H1 (cell line): ENCODE results near the gene ATP1A3. TPM values are rescaled to one million over a fixed set of nuclear protein-coding genes. Genes with fewer than 3 reads are reported as not detected.

Experiments used
- CTCF ChIA-PET: fragments of 300-600 bp; sonication (Branson Sonifier 250); formaldehyde crosslinking; loops from one replicate; lab custom pipeline; 2021; ENCODE audit not compliant: partially characterized antibody; lab: Charles Lee
- POLR2A ChIA-PET: fragments of 300-600 bp; sonication (Branson Sonifier 250); formaldehyde crosslinking; loops from one replicate; lab custom pipeline; 2021; ENCODE audit warnings: inconsistent platforms; ENCODE audit not compliant: partially characterized antibody; lab: Charles Lee
- DNase-seq, 2 experiments: peaks; one replicate each; pipeline versions ENCODE4 v3.0.0 to v3.0.0-alpha.2; 2010 to 2022; ENCODE audit warnings: low spot score in 2 of 2, low read depth in 1 of 2, mixed read lengths in 1 of 2
- FAIRE-seq: peaks from 2 replicates; lab custom pipeline; 2011; peaks lifted over from hg19 to GRCh38; lab: Jason Lieb, UNC
- H2AFZ ChIP-seq: 2 replicates; pipeline ENCODE4 v1.8.1; 2012; ENCODE audit warnings: low read length, inconsistent platforms
- H2AK5ac ChIP-seq: 2 replicates; pipeline ENCODE4 v1.6.1; 2013; ENCODE audit warnings: low read depth, low read length
- H2BK120ac ChIP-seq: replicated peaks from 2 replicates; pipeline ENCODE3; 2013; ENCODE audit warnings: low read depth, low read length, inconsistent platforms
- H2BK12ac ChIP-seq: 2 replicates; pipeline ENCODE4 v1.6.1; 2013; ENCODE audit warnings: low read depth, low read length
- H2BK15ac ChIP-seq: 2 replicates; pipeline ENCODE4 v1.6.1; 2013; ENCODE audit warnings: low read length
- H2BK20ac ChIP-seq: 2 replicates; pipeline ENCODE4 v1.6.1; 2013; ENCODE audit warnings: low read length
- H2BK5ac ChIP-seq: 2 replicates; pipeline ENCODE4 v1.6.1; 2013; ENCODE audit warnings: low read depth, low read length
- H3K14ac ChIP-seq: 2 replicates; pipeline ENCODE4 v1.6.1; 2013; ENCODE audit warnings: inconsistent platforms; ENCODE audit not compliant: insufficient read length
- H3K18ac ChIP-seq: 2 replicates; pipeline ENCODE4 v1.6.1; 2013; ENCODE audit warnings: low read length; ENCODE audit errors: extremely low read depth
- H3K23ac ChIP-seq: 2 replicates; pipeline ENCODE4 v1.6.1; 2013; ENCODE audit warnings: inconsistent platforms; ENCODE audit not compliant: insufficient read length
- H3K23me2 ChIP-seq: 2 replicates; pipeline ENCODE4 v1.6.1; 2013; ENCODE audit warnings: low read depth, low read length
- H3K27ac ChIP-seq: 2 replicates; pipeline ENCODE4 v1.6.1; 2011; ENCODE audit warnings: low read depth, low read length, inconsistent platforms
- H3K27me3 ChIP-seq, 4 experiments: replicated peaks in 1 of 4; 1 replicate in 1 of 4; 2 replicates in 3 of 4; pipeline versions ENCODE4 v1.6.1 to v1.8.1; 2011 to 2013; ENCODE audit warnings: low read length in 3 of 4, mild to moderate bottlenecking in 3 of 4, inconsistent platforms in 2 of 4, mixed read lengths in 2 of 4, moderate library complexity in 1 of 4; ENCODE audit not compliant: control insufficient read depth in 3 of 4, insufficient read depth in 3 of 4; ENCODE audit errors: extremely low read depth in 1 of 4
- H3K36me3 ChIP-seq, 4 experiments: 2 replicates each; pipeline versions ENCODE4 v1.6.1 to v1.8.1; 2011 to 2013; ENCODE audit warnings: mild to moderate bottlenecking in 4 of 4, low read length in 3 of 4, moderate library complexity in 2 of 4, control low read depth in 1 of 4, inconsistent platforms in 1 of 4; ENCODE audit not compliant: insufficient read depth in 4 of 4, control insufficient read depth in 2 of 4
- H3K4ac ChIP-seq: replicated peaks from 2 replicates; pipeline ENCODE3; 2013; ENCODE audit warnings: low read length, low read depth, mixed read lengths, inconsistent platforms; ENCODE audit not compliant: insufficient read length
- H3K4me1 ChIP-seq, 4 experiments: replicated peaks in 1 of 4; 1 replicate in 1 of 4; 2 replicates in 3 of 4; pipeline versions ENCODE4 v1.6.1 to v1.8.1; 2011 to 2013; ENCODE audit warnings: low read length in 3 of 4, inconsistent platforms in 2 of 4, mixed read lengths in 1 of 4; ENCODE audit not compliant: insufficient read depth in 4 of 4, control insufficient read depth in 3 of 4
- H3K4me2 ChIP-seq, 2 experiments: 2 replicates each; pipeline versions ENCODE4 v1.6.1 to v1.8.1; 2011 to 2013; ENCODE audit warnings: low read depth in 2 of 2, low read length in 2 of 2, control low read depth in 1 of 2, inconsistent platforms in 1 of 2, mild to moderate bottlenecking in 1 of 2; ENCODE audit not compliant: insufficient read depth in 1 of 2
- H3K4me3 ChIP-seq, 4 experiments: fragments of 200-600, 300-600 bp in 1 of 4; sonication (generic), shearing (Covaris generic), sonication (Bioruptor Twin) in 1 of 4; 2 replicates each; pipeline versions ENCODE4 v1.5.1 to v1.8.1; 2011 to 2016; ENCODE audit warnings: low read length in 4 of 4, low read depth in 3 of 4, control low read depth in 2 of 4, inconsistent platforms in 2 of 4, mild to moderate bottlenecking in 2 of 4, mixed read lengths in 1 of 4, moderate library complexity in 1 of 4; ENCODE audit not compliant: insufficient read depth in 2 of 4; ENCODE audit errors: extremely low read depth in 1 of 4
- H3K56ac ChIP-seq: replicated peaks from 2 replicates; pipeline ENCODE3; 2013; ENCODE audit warnings: low read depth, mild to moderate bottlenecking, mixed read lengths, low read length, inconsistent platforms; ENCODE audit not compliant: insufficient read length
- H3K79me1 ChIP-seq: 2 replicates; pipeline ENCODE4 v1.6.1; 2013; ENCODE audit warnings: low read depth, low read length, control low read depth
- H3K79me2 ChIP-seq, 2 experiments: 2 replicates each; pipeline versions ENCODE4 v1.6.1 to v1.8.1; 2012 to 2013; ENCODE audit warnings: low read length in 2 of 2, mild to moderate bottlenecking in 2 of 2, inconsistent platforms in 1 of 2; ENCODE audit not compliant: insufficient read depth in 2 of 2, control insufficient read depth in 1 of 2
- H3K9ac ChIP-seq, 4 experiments: replicated peaks in 1 of 4; 1 replicate in 1 of 4; 2 replicates in 3 of 4; pipeline versions ENCODE4 v1.6.1 to v1.8.1; 2011 to 2013; ENCODE audit warnings: low read depth in 3 of 4, low read length in 3 of 4, control low read depth in 2 of 4, mild to moderate bottlenecking in 2 of 4, moderate library complexity in 2 of 4, inconsistent platforms in 1 of 4; ENCODE audit errors: extremely low read depth in 1 of 4
- H3K9me3 ChIP-seq, 2 experiments: 2 replicates each; pipeline versions ENCODE4 v1.6.1 to v1.8.1; 2012 to 2013; ENCODE audit warnings: mild to moderate bottlenecking in 2 of 2, moderate library complexity in 2 of 2, control low read depth in 1 of 2, inconsistent platforms in 1 of 2, low read depth in 1 of 2, low read length in 1 of 2, mixed read lengths in 1 of 2; ENCODE audit not compliant: insufficient read depth in 2 of 2
- H4K20me1 ChIP-seq, 2 experiments: replicated peaks in 1 of 2; 2 replicates each; pipeline versions ENCODE3 to v1.8.1; 2011 to 2013; ENCODE audit warnings: inconsistent platforms in 2 of 2, low read length in 2 of 2, mild to moderate bottlenecking in 1 of 2; ENCODE audit not compliant: insufficient read depth in 2 of 2, control insufficient read depth in 1 of 2
- H4K5ac ChIP-seq: 2 replicates; pipeline ENCODE4 v1.6.1; 2013; ENCODE audit warnings: low read length, low read depth, mixed read lengths, inconsistent platforms; ENCODE audit not compliant: insufficient read length
- H4K8ac ChIP-seq: 2 replicates; pipeline ENCODE4 v1.8.0; 2013; ENCODE audit warnings: mild to moderate bottlenecking, moderate library complexity, low read length, inconsistent platforms; ENCODE audit not compliant: insufficient read depth; ENCODE audit errors: extremely low read depth
- H4K91ac ChIP-seq: replicated peaks from 2 replicates; pipeline ENCODE3; 2013; ENCODE audit warnings: low read length, mixed read lengths, inconsistent platforms; ENCODE audit not compliant: insufficient read length
- BRCA1 ChIP-seq: IDR thresholded peaks from 2 replicates; pipeline ENCODE4 v1.6.1; 2012; ENCODE audit warnings: low read depth, low read length, improper control_type of control experiment
- TAF1 ChIP-seq: IDR thresholded peaks from 2 replicates; pipeline ENCODE4 v1.6.1; 2011; ENCODE audit warnings: mild to moderate bottlenecking, low read depth, low read length
- TBP ChIP-seq: IDR thresholded peaks from 2 replicates; pipeline ENCODE4 v1.6.1; 2011; ENCODE audit warnings: low read depth, low read length, improper control_type of control experiment
- TCF12 ChIP-seq: IDR thresholded peaks from 2 replicates; pipeline ENCODE4 v1.6.1; 2011; ENCODE audit warnings: low read depth, mild to moderate bottlenecking, low read length
- WGBS, 2 experiments: shearing (Covaris generic) in 1 of 2; methylation state at CpG; one replicate each; pipeline versions ENCODE4 v1.1.6 to v1.1.7; 2013 to 2015; ENCODE audit warnings: low lambda C conversion rate in 2 of 2, mixed read lengths in 2 of 2, inconsistent platforms in 1 of 2, low coverage in 1 of 2, missing lambda C conversion rate in 1 of 2; ENCODE audit not compliant: insufficient replicate concordance in 2 of 2, insufficient coverage in 1 of 2, insufficient read length in 1 of 2; ENCODE audit errors: extremely low coverage in 1 of 2, missing lambda C conversion rate in 1 of 2; 5-methylcytosine and 5-hydroxymethylcytosine counted together
- polyA plus RNA-seq, 7 experiments: library from polyadenylated mRNA; depleted of rRNA in 3 of 7; stranded (reverse) in 5 of 7; unstranded in 2 of 7; fragments of >200 nt in 5 of 7; fragments of 200-250 nt in 2 of 7; gene quantifications; 1 replicate in 5 of 7; 2 replicates in 1 of 7; 4 replicates in 1 of 7; pipeline versions ENCODE4 v1.2.1 to v1.2.3, GENCODE V29; 2011 to 2013; ENCODE audit warnings: missing spikeins in 2 of 7, mixed read lengths in 2 of 7
- total RNA-seq: library from RNA; stranded (reverse); fragmentation: NEBNext Ultra II Directional; extraction: Animal tissue kit (Norgen Biotek cat#: 25700); gene quantifications from 2 replicates; pipeline ENCODE4 v1.2.1, GENCODE V29; 2021
- TF ChIP-seq, protein P1 (sequence below): IDR thresholded peaks from 2 replicates; pipeline ENCODE4 v1.6.1; 2012; ENCODE audit warnings: inconsistent platforms

The ATP1A3 gene
- total and polyA plus RNA-seq, 2 of the 8 experiments (the other 6 are each of a cell fraction or from before 2014, with no cell fraction given) = 11.1 to 41.2 TPM

DNA sequence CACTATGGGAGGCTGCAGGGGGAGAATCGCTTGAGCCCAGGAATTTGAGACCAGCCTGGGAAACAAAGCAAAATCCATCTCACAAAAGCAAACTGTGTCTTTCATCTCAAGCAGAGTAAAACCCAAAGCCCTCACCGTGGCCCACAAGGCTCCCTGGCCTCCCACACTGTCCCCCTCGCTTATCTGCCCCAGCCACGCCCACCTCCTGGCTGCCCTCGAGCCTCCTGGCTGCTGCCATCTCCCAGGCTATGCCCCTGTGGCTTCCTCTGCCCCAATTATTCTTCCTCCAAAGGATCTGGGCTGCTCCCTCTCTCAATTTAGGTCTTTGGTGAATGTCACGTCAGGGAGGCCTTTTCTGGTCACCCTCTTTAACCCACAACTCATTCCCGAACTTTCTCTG, 38.5 kb downstream of the ATP1A3 start:
- no peak overlapping the region for H4K8ac ChIP-seq
- H3K18ac ChIP-seq = no peak overlapping the region
- H4K20me1 ChIP-seq = no peaks in the 10 kb centered on the region
- no peak overlapping the region for H2BK20ac ChIP-seq
- H4K91ac ChIP-seq = no peak overlapping the region
- H3K36me3 ChIP-seq = peaks cover 0 to 5% (median 0%) of the 10 kb centered on the region in 4 experiments; a peak in 2 of 8 replicates
- no peak overlapping the region for H2BK15ac ChIP-seq
- no peak overlapping the region for H3K27ac ChIP-seq
- CTCF ChIA-PET = interaction anchor here (0.9 to 3.4 kb wide), 5 partner anchors 10 to 53 kb away, joined by 3 to 25 read pairs (median 5); partner anchors contain the start of gene ATP1A3
- DNase-seq (no peak), FAIRE-seq (no peak)
- H3K56ac ChIP-seq = no peak overlapping the region
- no peak overlapping the region for H3K4ac ChIP-seq
- no peaks in the 10 kb centered on the region for H3K79me2 ChIP-seq
- no peak overlapping the region for H3K4me3 ChIP-seq
- no peak overlapping the region for H3K4me2 ChIP-seq
- H3K23me2 ChIP-seq = peaks cover 2% of the 10 kb centered on the region; the same call in 1 of the 2 replicates
- no peaks in the 10 kb centered on the region for H3K27me3 ChIP-seq
- peaks cover 3 to 10% (median 6%) of the 10 kb centered on the region in 4 experiments for H3K4me1 ChIP-seq
- no peak overlapping the region for H2AK5ac ChIP-seq
- 87% methylated on average over 7 of the region's 7 CpGs; no CpG with 5 or more reads in 1 of the 2 experiments for WGBS, 2 experiments
- POLR2A ChIA-PET = interaction anchor here (1.0 to 6.1 kb wide), 4 partner anchors 18 to 85 kb away, joined by 3 to 54 read pairs (median 16); no protein-coding TSS in a partner anchor
- no peak overlapping the region for H2BK120ac ChIP-seq
- H2BK12ac ChIP-seq = no peak overlapping the region
- TF ChIP-seq TBP (no peak), BRCA1 (no peak), TCF12 (no peak), TAF1 (no peak)
- TF ChIP-seq, protein P1, sequence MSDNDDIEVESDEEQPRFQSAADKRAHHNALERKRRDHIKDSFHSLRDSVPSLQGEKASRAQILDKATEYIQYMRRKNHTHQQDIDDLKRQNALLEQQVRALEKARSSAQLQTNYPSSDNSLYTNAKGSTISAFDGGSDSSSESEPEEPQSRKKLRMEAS = no peak
- H3K14ac ChIP-seq = no peak overlapping the region
- no peak overlapping the region for H2AFZ ChIP-seq
- no peaks in the 10 kb centered on the region for H3K79me1 ChIP-seq
- H3K9ac ChIP-seq = no peak overlapping the region; a peak in 1 of 7 replicates
- H3K23ac ChIP-seq = no peak overlapping the region
- no peak overlapping the region for H2BK5ac ChIP-seq
- H4K5ac ChIP-seq = no peak overlapping the region
- H3K9me3 ChIP-seq = no peaks in the 10 kb centered on the region
